Heart left ventricle (tissue), 16 donors: ENCODE results near the gene UPK2. TPM values are rescaled to one million over a fixed set of nuclear protein-coding genes. Genes with fewer than 3 reads are reported as not detected.

Source experiments
- ATAC-seq, 4 donors: fragments of 200-7000 bp; cut with Tn5 transposase; one replicate each; pipeline ENCODE4 v1.9.1; 2020 to 2022; ENCODE audit warnings: moderate library complexity in 4 of 4, mild to moderate bottlenecking in 3 of 4, moderate number of reproducible peaks in 1 of 4
- DNase-seq, 5 donors: peaks; one replicate each; pipeline ENCODE4 v3.0.0-alpha.2; 2020
- H3K27ac ChIP-seq, 12 donors: fragments of 200-600 bp; sonication (generic) in 4 of 12; one replicate each; pipeline versions ENCODE4 v1.5.0 to v1.8.0; 2016 to 2022; ENCODE audit warnings: mild to moderate bottlenecking in 2 of 12
- H3K27me3 ChIP-seq, 9 donors: fragments of 200-600 bp; sonication (generic) in 2 of 9; one replicate each; pipeline versions ENCODE4 v1.5.1 to v1.8.0; 2016 to 2022; ENCODE audit warnings: mild to moderate bottlenecking in 3 of 9
- H3K36me3 ChIP-seq, 9 donors: fragments of 200-600 bp; sonication (generic) in 2 of 9; one replicate each; pipeline versions ENCODE4 v1.5.0 to v1.8.0; 2018 to 2022; ENCODE audit warnings: mild to moderate bottlenecking in 2 of 9
- H3K4me1 ChIP-seq, 12 donors: fragments of 200-600 bp; sonication (generic) in 4 of 12; one replicate each; pipeline versions ENCODE4 v1.5.0 to v1.8.0; 2016 to 2022; ENCODE audit warnings: mild to moderate bottlenecking in 3 of 12
- H3K4me3 ChIP-seq, 12 donors: fragments of 200-600 bp; sonication (generic) in 4 of 12; one replicate each; pipeline versions ENCODE4 v1.5.0 to v1.8.0; 2017 to 2022; ENCODE audit warnings: mild to moderate bottlenecking in 9 of 12, moderate library complexity in 4 of 12
- H3K9me3 ChIP-seq, 12 donors: fragments of 200-600 bp; sonication (generic) in 4 of 12; one replicate each; pipeline versions ENCODE4 v1.5.0 to v1.8.0; 2016 to 2022; ENCODE audit warnings: mild to moderate bottlenecking in 1 of 12
- CTCF ChIP-seq, 12 donors: fragments of 200-600 bp; sonication (generic) in 4 of 12; IDR thresholded peaks; one replicate each; pipeline versions ENCODE4 v1.5.0 to v1.8.0; 2018 to 2022; ENCODE audit warnings: antibody characterized with exemption in 12 of 12, mild to moderate bottlenecking in 5 of 12
- POLR2A ChIP-seq, 2 donors: fragments of 450-650 bp; IDR thresholded peaks; one replicate each; pipeline ENCODE4 v1.6.1; 2017; ENCODE audit warnings: antibody characterized with exemption in 2 of 2, mild to moderate bottlenecking in 2 of 2, moderate library complexity in 2 of 2
- WGBS, 4 donors: extraction: QIAGEN DNeasy Blood & Tissue Kit in 2 of 4; methylation state at CpG; one replicate each; pipeline versions ENCODE4 v1.1.5 to v1.1.7; 2013 to 2018; 5-methylcytosine and 5-hydroxymethylcytosine counted together
- intact Hi-C, 10 donors: fragments of 100-400 bp; cut with DNase I; formaldehyde crosslinking; loops; one replicate each; pipeline versions ENCODE4 v1.11.1 to v1.14.2; 2022
- polyA plus RNA-seq, 2 donors: library from polyadenylated mRNA; stranded (reverse); fragments of 200-250 nt; gene quantifications; one replicate each; pipeline ENCODE4 v1.2.3, GENCODE V29; 2013
- total RNA-seq, 9 donors: library from RNA; depleted of rRNA in 2 of 9; stranded (reverse); fragments of >200 nt in 2 of 9; fragmentation: NEBNext Ultra II Directional in 3 of 9; extraction: Animal tissue kit (Norgen Biotek cat#: 25700) in 3 of 9; gene quantifications; one replicate each; pipeline versions ENCODE4 v1.1.0 to v1.2.4, GENCODE V29; 2016 to 2023
- donor health status: ischemic (EF 13 %, LVEDD 7.1; RV severe dilation, severe dysfunction).
- donor health status: healthy with polysubstance abuse.
- donor health status: DM: no; HTN: yes; CAD: no.
- donor health status: DM: no; HTN: no; CAD: no.
- donor health status: ischemic (EF 25% LVEDD 6.9; RV normal size, moderate dysfunction).
- donor health status: ischemic (EF 25% LVEDD 5.7; RV mildly dilated, moderate dysfunction).
- donor health status: healthy.
- donor health status: DM: yes; HTN: yes; CAD: no.
- donor health status: ischemic (EF 35%, LVEDD 5.7; RV mildly dilated, moderate dysfunction).
- donor health status: nonischemic (EF 11% LVEDD 7.7; RV severe dilation, severe dysfunction).
- donor health status: DM: yes; HTN: yes; CAD: no.
- donor health status: PGD.
- donor health status: ischemic (EF 29% LVEDD 5.4; RV normal size, mild dysfunction).
- donor health status: nonischemic (EF 23%, LVEDD 6.1; RV moderate dilation, normal function).

UPK2 gene
- total and polyA plus RNA-seq, 11 donors = not detected

- TF ChIP-seq CTCF (IDR thresholded peaks at IDR 0.05) (no peak), POLR2A (IDR thresholded peaks at IDR 0.05) (peak in 1 of 2 donors; percentile 84)
- ATAC-seq (peak; percentile 59 to 81 (median 66)), DNase-seq (peak; percentile 86 to 92 (median 89))
- no peaks in the 10 kb centered on the region for H3K27me3 ChIP-seq
- no peaks in the 10 kb centered on the region for H3K9me3 ChIP-seq
- peak overlapping the region; percentile 87 to 100 (median 95) for H3K27ac ChIP-seq
- intact Hi-C loops = loop anchor here in 7 of 10 donors (1.0 to 10.0 kb wide), 8 partner anchors 12 to 123 kb away; partner anchors contain the start of genes UPK2 (in 3 of the 7), BCL9L (in 1 of the 7), DDX6 (in 1 of the 7) and SLC37A4 (in 1 of the 7)
- peak overlapping the region; percentile 1 to 59 (median 46) for H3K4me3 ChIP-seq
- 3 to 16% (median 8%) methylated on average over 9 to 17 of the region's 17 CpGs for WGBS, 4 donors
- H3K36me3 ChIP-seq = peaks cover 0 to 42% (median 33%) of the 10 kb centered on the region in 9 donors
- peaks cover 20 to 78% (median 74%) of the 10 kb centered on the region in 12 donors for H3K4me1 ChIP-seq
Measured at GRCh38 chr11:118908901-118909618, 47.0 kb upstream of the UPK2 start.

- peak overlapping the region; percentile 87 to 100 (median 95) for H3K27ac ChIP-seq
- intact Hi-C loops = loop anchor here in 8 of 10 donors (1.0 to 10.0 kb wide), 9 partner anchors 12 to 193 kb away; partner anchors contain the start of genes UPK2 (in 3 of the 8), BCL9L (in 1 of the 8), DDX6 (in 1 of the 8) and DPAGT1 (in 1 of the 8)
- H3K27me3 ChIP-seq = no peaks in the 10 kb centered on the region
- no peaks in the 10 kb centered on the region for H3K9me3 ChIP-seq
- 35 to 41% (median 37%) methylated on average over 20 to 21 of the region's 21 CpGs for WGBS, 4 donors
- H3K4me3 ChIP-seq = peak overlapping the region; percentile 1 to 59 (median 46)
- no peak for TF ChIP-seq CTCF (IDR thresholded peaks at IDR 0.05)
- TF ChIP-seq POLR2A (IDR thresholded peaks at IDR 0.05) = no peak
- ATAC-seq (peak in 2 of 4 donors; percentile 0 to 1), DNase-seq (no peak)
- peaks cover 0 to 35% (median 29%) of the 10 kb centered on the region in 9 donors for H3K36me3 ChIP-seq
- peaks cover 24 to 85% (median 81%) of the 10 kb centered on the region in 12 donors for H3K4me1 ChIP-seq
Measured at GRCh38 chr11:118909619-118910308, 46.3 kb upstream of the UPK2 start.

GRCh38 chr11:118910309-118911112, 45.6 kb upstream of the UPK2 start:
- no peaks in the 10 kb centered on the region for H3K27me3 ChIP-seq
- DNase-seq = peak; percentile 78 to 88 (median 86)
- intact Hi-C loops = loop anchor here in 1 of 10 donors (5.0 kb wide), 1 partner anchor 192 kb away; the partner anchor contains the start of gene DPAGT1
- no peaks in the 10 kb centered on the region for H3K9me3 ChIP-seq
- WGBS, 4 donors = 8 to 22% (median 12%) methylated on average over 20 to 67 of the region's 67 CpGs
- peaks cover 0 to 28% (median 22%) of the 10 kb centered on the region in 9 donors for H3K36me3 ChIP-seq
- peaks cover 27 to 92% (median 88%) of the 10 kb centered on the region in 12 donors for H3K4me1 ChIP-seq
- peak overlapping the region; percentile 87 to 100 (median 95) for H3K27ac ChIP-seq
- ATAC-seq = peak in 3 of 4 donors; percentile 20 to 47 (median 35)
- TF ChIP-seq POLR2A (IDR thresholded peaks at IDR 0.05) (peak in 1 of 2 donors; percentile 28), CTCF (IDR thresholded peaks at IDR 0.05) (peak in 1 of 12 donors; percentile 6)
- peak overlapping the region in 11 of 12 donors; percentile 20 to 59 (median 47) for H3K4me3 ChIP-seq
